ENCODE measurements around the gene CLEC1A. TPM values are rescaled to one million over a fixed set of nuclear protein-coding genes. Genes with fewer than 3 reads are reported as not detected.

CLEC1A gene
- polyA plus RNA-seq, 1 of the 3 experiments (the other 2 are of a cell fraction): not detected

DNA sequence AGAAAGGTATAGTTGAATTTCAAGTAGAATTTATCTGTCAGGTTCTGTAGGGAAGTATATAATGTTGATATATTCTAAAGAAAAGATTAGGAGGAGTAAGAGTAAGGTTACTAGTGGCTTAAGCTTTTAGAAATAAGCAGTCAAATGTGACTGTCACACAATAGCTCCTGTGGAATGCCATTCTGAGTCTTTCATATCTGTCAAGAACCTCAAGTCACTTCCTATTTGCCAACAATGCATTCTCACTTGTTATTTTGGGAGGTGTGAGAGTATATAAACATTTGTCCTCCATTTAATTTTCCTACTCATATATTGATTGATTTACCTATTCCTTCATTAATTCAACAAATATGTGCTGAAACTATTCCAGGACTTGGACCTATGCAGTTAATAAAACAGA lies 56.6 kb downstream of the CLEC1A start:
- Histone ChIP-seq H3K9me2 (no peaks in the 10 kb centered on the region), H3K27ac (ENCODE audit: low read depth in 2 of 2, low read length in 1 of 2) (no peak overlapping the region), H3K4me1 (ENCODE audit: control insufficient read depth in 1 of 2, insufficient read depth in 2 of 2, low read depth in 1 of 2, low read length in 1 of 2) (no peaks in the 10 kb centered on the region), H4K20me1 (ENCODE audit: insufficient read depth) (no peaks in the 10 kb centered on the region), H3K27me3 (ENCODE audit: insufficient read depth) (peaks cover 14% of the 10 kb centered on the region; the same call in 1 of the 2 replicates), H3K9ac (no peak overlapping the region), H3K36me3 (replicated peaks in 1 of 2; ENCODE audit: control insufficient read depth in 1 of 2, insufficient read depth in 2 of 2, low read length in 1 of 2) (no peaks in the 10 kb centered on the region), H3K4me2 (no peak overlapping the region), H3K79me2 (ENCODE audit: insufficient read depth) (no peaks in the 10 kb centered on the region), H3K9me3 (no peaks in the 10 kb centered on the region), H2AFZ (ENCODE audit: low read depth) (no peak overlapping the region), H3K4me3 (ENCODE audit: low read depth in 2 of 2, low read length in 1 of 2) (no peak overlapping the region), H3F3A (replicated peaks; ENCODE audit: insufficient read depth) (no peaks in the 10 kb centered on the region)
- TF ChIP-seq YY1 (IDR thresholded peaks at IDR 0.05; ENCODE audit: low read depth): no peak
- TF ChIP-seq RCOR1 (IDR thresholded peaks at IDR 0.05; ENCODE audit: low read length): no peak
- no peak for TF ChIP-seq MAX (IDR thresholded peaks at IDR 0.05; ENCODE audit: low read depth)
- TF ChIP-seq MXI1 (IDR thresholded peaks at IDR 0.05; ENCODE audit: low read depth, low read length): no peak
- TF ChIP-seq TCF12 (IDR thresholded peaks at IDR 0.05): no peak
- no peak for TF ChIP-seq FOXJ3 (CRISPR knock-in tag; IDR thresholded peaks at IDR 0.05)
- TF ChIP-seq FOXM1 (IDR thresholded peaks at IDR 0.05; ENCODE audit: low read depth): no peak
- TF ChIP-seq USF1 (IDR thresholded peaks at IDR 0.05; ENCODE audit: borderline replicate concordance, low read depth): no peak
- TF ChIP-seq, protein P1, sequence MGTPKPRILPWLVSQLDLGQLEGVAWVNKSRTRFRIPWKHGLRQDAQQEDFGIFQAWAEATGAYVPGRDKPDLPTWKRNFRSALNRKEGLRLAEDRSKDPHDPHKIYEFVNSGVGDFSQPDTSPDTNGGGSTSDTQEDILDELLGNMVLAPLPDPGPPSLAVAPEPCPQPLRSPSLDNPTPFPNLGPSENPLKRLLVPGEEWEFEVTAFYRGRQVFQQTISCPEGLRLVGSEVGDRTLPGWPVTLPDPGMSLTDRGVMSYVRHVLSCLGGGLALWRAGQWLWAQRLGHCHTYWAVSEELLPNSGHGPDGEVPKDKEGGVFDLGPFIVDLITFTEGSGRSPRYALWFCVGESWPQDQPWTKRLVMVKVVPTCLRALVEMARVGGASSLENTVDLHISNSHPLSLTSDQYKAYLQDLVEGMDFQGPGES (IDR thresholded peaks at IDR 0.05; ENCODE audit: low read depth, low read length): no peak
- TF ChIP-seq GATA2 (CRISPR knock-in tag; IDR thresholded peaks at IDR 0.05): no peak
- TF ChIP-seq USF2 (IDR thresholded peaks at IDR 0.05; ENCODE audit: borderline replicate concordance, low read depth, low read length): no peak
- POLR2A ChIA-PET: no interaction called here
- DNase-seq: no peak
- CTCF ChIA-PET: interaction anchor here (1.0 kb wide), 1 partner anchor 148 kb away, joined by 3 read pairs; no protein-coding TSS in a partner anchor

DNA sequence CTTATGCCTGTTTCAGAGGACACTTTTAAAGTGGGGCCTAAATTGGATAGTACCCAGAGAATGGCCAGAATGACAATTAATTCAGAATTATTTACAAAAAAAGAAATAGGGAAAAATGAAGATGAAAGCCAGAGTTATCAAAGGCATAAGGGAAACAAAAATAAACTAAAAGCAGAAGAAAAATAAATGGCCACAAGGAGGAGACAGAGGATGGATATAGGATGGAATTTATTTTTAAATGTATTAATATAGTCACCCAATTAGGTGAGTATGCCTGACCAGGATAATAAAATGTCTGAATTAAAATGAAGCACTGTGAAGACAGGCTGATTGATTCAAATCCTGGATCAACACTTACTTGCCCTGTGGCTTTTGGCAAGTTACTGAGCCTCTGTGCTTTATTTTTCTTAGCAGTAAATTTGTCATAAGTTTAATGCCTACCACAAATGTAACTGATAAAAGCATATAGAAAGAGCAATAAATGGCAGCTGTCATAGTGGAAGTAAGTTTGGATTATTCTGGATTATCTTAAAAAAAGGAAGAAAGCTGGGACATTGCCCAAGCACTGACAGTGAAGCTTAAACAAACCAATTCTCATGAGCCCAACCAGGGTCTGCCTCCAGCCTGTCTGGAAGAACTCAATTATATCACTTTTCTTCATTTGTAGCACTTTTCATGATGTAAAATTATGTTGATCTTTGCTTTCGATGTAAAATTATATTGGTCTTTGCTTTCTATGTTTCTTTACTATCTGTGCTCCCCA lies 64.8 kb downstream of the CLEC1A start:
- H3K4me3 ChIP-seq (ENCODE audit: low read depth in 2 of 2, low read length in 1 of 2): no peak overlapping the region

More for the DNA sequence above, 64.8 kb downstream of the CLEC1A start:
- Histone ChIP-seq H3K4me1 (ENCODE audit: control insufficient read depth in 1 of 2, insufficient read depth in 2 of 2, low read depth in 1 of 2, low read length in 1 of 2) (no peaks in the 10 kb centered on the region), H3K27ac (ENCODE audit: low read depth in 2 of 2, low read length in 1 of 2) (no peak overlapping the region), H3K9me3 (no peaks in the 10 kb centered on the region), H3K79me2 (ENCODE audit: insufficient read depth) (no peaks in the 10 kb centered on the region), H3K9ac (no peak overlapping the region), H4K20me1 (ENCODE audit: insufficient read depth) (no peaks in the 10 kb centered on the region), H3K36me3 (replicated peaks in 1 of 2; ENCODE audit: control insufficient read depth in 1 of 2, insufficient read depth in 2 of 2, low read length in 1 of 2) (no peaks in the 10 kb centered on the region), H3K27me3 (ENCODE audit: insufficient read depth) (no peaks in the 10 kb centered on the region), H3K9me2 (no peaks in the 10 kb centered on the region), H3K4me2 (no peak overlapping the region), H2AFZ (ENCODE audit: low read depth) (no peak overlapping the region), H3F3A (replicated peaks; ENCODE audit: insufficient read depth) (no peaks in the 10 kb centered on the region)
- no peak for DNase-seq
- WGBS (ENCODE audit: low lambda C conversion rate): 2% methylated on average over 1 of the region's 1 CpG
- CTCF ChIA-PET: no interaction called here
- peak; percentile 51 for TF ChIP-seq CTCF (IDR thresholded peaks at IDR 0.05)
- TF ChIP-seq MEF2A (IDR thresholded peaks at IDR 0.05; ENCODE audit: borderline replicate concordance, low read depth): no peak
- TF ChIP-seq RAD21 (IDR thresholded peaks at IDR 0.05; ENCODE audit: low read length): peak; percentile 30; the same call in 1 of the 2 replicates
- TF ChIP-seq CHD2 (IDR thresholded peaks at IDR 0.05; ENCODE audit: low read length, partially characterized antibody): no peak
- POLR2A ChIA-PET: no interaction called here
